ENCODE data around the gene DNAJC13. TPM values are rescaled to one million over a fixed set of nuclear protein-coding genes. Genes with fewer than 3 reads are reported as not detected.
"Not testable (repeated sequence)": the region's sequence is repeated elsewhere in the genome, so short reads cannot be mapped to it uniquely, and the experiment has no call there.

The DNAJC13 gene
- 34.2 and 37.8 TPM in 2 replicates for total RNA-seq

GRCh38 chr3:132416807-132417694, at the start of gene DNAJC13:
Gene DNAJC13, plus strand, starts transcription at chr3:132417502. Its CDS starts 17,049 bp downstream, at chr3:132434551.
- TF ChIP-seq, protein P1, sequence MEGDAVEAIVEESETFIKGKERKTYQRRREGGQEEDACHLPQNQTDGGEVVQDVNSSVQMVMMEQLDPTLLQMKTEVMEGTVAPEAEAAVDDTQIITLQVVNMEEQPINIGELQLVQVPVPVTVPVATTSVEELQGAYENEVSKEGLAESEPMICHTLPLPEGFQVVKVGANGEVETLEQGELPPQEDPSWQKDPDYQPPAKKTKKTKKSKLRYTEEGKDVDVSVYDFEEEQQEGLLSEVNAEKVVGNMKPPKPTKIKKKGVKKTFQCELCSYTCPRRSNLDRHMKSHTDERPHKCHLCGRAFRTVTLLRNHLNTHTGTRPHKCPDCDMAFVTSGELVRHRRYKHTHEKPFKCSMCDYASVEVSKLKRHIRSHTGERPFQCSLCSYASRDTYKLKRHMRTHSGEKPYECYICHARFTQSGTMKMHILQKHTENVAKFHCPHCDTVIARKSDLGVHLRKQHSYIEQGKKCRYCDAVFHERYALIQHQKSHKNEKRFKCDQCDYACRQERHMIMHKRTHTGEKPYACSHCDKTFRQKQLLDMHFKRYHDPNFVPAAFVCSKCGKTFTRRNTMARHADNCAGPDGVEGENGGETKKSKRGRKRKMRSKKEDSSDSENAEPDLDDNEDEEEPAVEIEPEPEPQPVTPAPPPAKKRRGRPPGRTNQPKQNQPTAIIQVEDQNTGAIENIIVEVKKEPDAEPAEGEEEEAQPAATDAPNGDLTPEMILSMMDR (IDR thresholded peaks at IDR 0.05; ENCODE audit: insufficient read depth, low read length, severe bottlenecking) = no peak
- H3K4me3 ChIP-seq (ENCODE audit: low read depth, low read length) = peak within 1 kb of the TSS; percentile 53
- DNase-seq (ENCODE audit: low read depth) = peak; percentile 85
- no peaks in the 10 kb centered on the region for H3K36me3 ChIP-seq (ENCODE audit: control insufficient read depth, insufficient read depth, low read length)
- no peak for FAIRE-seq
- H3K27me3 ChIP-seq (ENCODE audit: control insufficient read depth, insufficient read depth, low read length) = no peaks in the 10 kb centered on the region

DNA sequence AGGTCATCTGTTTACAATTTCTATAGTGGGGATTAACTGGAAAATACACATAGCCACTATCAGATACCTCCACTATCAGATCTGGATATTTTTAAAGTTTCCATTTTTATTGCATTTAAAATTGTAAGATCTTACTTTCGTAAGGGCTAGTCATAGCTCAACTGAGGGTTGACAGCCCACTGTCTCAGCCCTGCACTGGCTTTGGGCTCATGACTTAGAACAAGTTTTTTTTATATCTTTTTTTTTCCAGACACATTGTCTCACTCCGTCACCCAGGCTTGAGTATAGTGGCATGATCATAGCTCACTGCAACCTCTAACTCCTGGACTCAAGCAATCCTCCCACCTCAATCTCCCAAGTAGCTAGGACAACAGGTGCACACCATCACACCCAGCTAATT, 48.8 kb upstream of the DNAJC13 start:
- Histone ChIP-seq H3K4me3 (ENCODE audit: low read depth, low read length) (no peak overlapping the region), H3K27me3 (ENCODE audit: control insufficient read depth, insufficient read depth, low read length) (no peaks in the 10 kb centered on the region), H3K36me3 (ENCODE audit: control insufficient read depth, insufficient read depth, low read length) (no peaks in the 10 kb centered on the region)
- TF ChIP-seq, protein P1 (IDR thresholded peaks at IDR 0.05; ENCODE audit: insufficient read depth, low read length, severe bottlenecking) = no peak
- no peak for FAIRE-seq
- no peak for DNase-seq (ENCODE audit: low read depth)

GRCh38 chr3:132368962-132369361, 48.3 kb upstream of the DNAJC13 start:
- FAIRE-seq (no peak), DNase-seq (ENCODE audit: low read depth) (peak; percentile 36)
- TF ChIP-seq, protein P1 (IDR thresholded peaks at IDR 0.05; ENCODE audit: insufficient read depth, low read length, severe bottlenecking) = no peak
- Histone ChIP-seq H3K4me3 (ENCODE audit: low read depth, low read length) (no peak overlapping the region), H3K27me3 (ENCODE audit: control insufficient read depth, insufficient read depth, low read length) (no peaks in the 10 kb centered on the region), H3K36me3 (ENCODE audit: control insufficient read depth, insufficient read depth, low read length) (no peaks in the 10 kb centered on the region)

DNA sequence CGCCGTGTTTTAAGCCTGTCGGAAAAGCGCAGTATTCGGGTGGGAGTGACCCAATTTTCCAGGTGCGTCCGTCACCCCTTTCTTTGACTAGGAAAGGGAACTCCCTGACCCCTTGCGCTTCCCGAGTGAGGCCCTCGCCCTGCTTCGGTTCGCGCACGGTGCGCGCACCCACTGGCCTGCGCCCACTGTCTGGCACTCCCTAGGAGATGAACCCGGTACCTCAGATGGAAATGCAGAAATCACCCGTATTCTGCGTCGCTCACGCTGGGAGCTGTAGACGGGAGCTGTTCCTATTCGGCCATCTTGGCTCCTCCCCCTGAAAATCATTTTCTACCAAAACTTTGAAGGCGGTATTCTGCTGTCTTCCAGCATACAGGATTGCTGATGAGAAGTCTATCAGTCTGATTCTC, 40.4 kb upstream of the DNAJC13 start:
- not testable (repeated sequence) for H3K4me3 ChIP-seq (ENCODE audit: low read depth, low read length); FAIRE-seq; DNase-seq (ENCODE audit: low read depth); H3K36me3 ChIP-seq (ENCODE audit: control insufficient read depth, insufficient read depth, low read length); H3K27me3 ChIP-seq (ENCODE audit: control insufficient read depth, insufficient read depth, low read length)

- no peak overlapping the region for H3K4me3 ChIP-seq (ENCODE audit: low read depth, low read length)
- no peaks in the 10 kb centered on the region for H3K36me3 ChIP-seq (ENCODE audit: control insufficient read depth, insufficient read depth, low read length)
- TF ChIP-seq, protein P1 (IDR thresholded peaks at IDR 0.05; ENCODE audit: insufficient read depth, low read length, severe bottlenecking) = no peak
- DNase-seq (ENCODE audit: low read depth) (no peak), FAIRE-seq (no peak)
- no peaks in the 10 kb centered on the region for H3K27me3 ChIP-seq (ENCODE audit: control insufficient read depth, insufficient read depth, low read length)
Measured at GRCh38 chr3:132378048-132378762, 39.1 kb upstream of the DNAJC13 start.

- Histone ChIP-seq H3K27me3 (ENCODE audit: control insufficient read depth, insufficient read depth, low read length) (no peaks in the 10 kb centered on the region), H3K36me3 (ENCODE audit: control insufficient read depth, insufficient read depth, low read length) (no peaks in the 10 kb centered on the region), H3K4me3 (ENCODE audit: low read depth, low read length) (no peak overlapping the region)
- DNase-seq (ENCODE audit: low read depth) = peak; percentile 7
- TF ChIP-seq, protein P1 (IDR thresholded peaks at IDR 0.05; ENCODE audit: insufficient read depth, low read length, severe bottlenecking) = no peak
- no peak for FAIRE-seq
Measured at GRCh38 chr3:132378846-132379245, 38.5 kb upstream of the DNAJC13 start.
